ENCODE data around the gene SLC39A13. TPM values are rescaled to one million over a fixed set of nuclear protein-coding genes. Genes with fewer than 3 reads are reported as not detected.
"Not testable (repeated sequence)": the region's sequence is repeated elsewhere in the genome, so short reads cannot be mapped to it uniquely, and the experiment has no call there.

Gene SLC39A13
- total and polyA plus RNA-seq, 2 of the 13 experiments (the other 11 are each of a cell fraction or from before 2014, with no cell fraction given): 15.3 to 30.5 TPM

GRCh38 chr11:47453365-47453764, 45.0 kb downstream of the SLC39A13 start:
- Histone ChIP-seq H3K9ac (ENCODE audit: insufficient read depth, low read depth, low read length) (no peak overlapping the region), H3K27ac (ENCODE audit: extremely low read length, insufficient read depth, low read length) (no peak overlapping the region), H3K4me3 (replicated peaks in 1 of 3; ENCODE audit: insufficient read depth in 1 of 3, low read depth in 2 of 3, low read length in 3 of 3) (no peak overlapping the region), H3K9me3 (ENCODE audit: low read length) (no peaks in the 10 kb centered on the region), H3K27me3 (ENCODE audit: control insufficient read depth in 1 of 2, insufficient read depth in 2 of 2, low read length in 2 of 2) (no peaks in the 10 kb centered on the region), H3K36me3 (replicated peaks in 1 of 2; ENCODE audit: control insufficient read depth in 1 of 2, insufficient read depth in 2 of 2, low read length in 2 of 2) (no peaks in the 10 kb centered on the region), H3K4me1 (ENCODE audit: insufficient read depth, low read length) (peaks cover 14% of the 10 kb centered on the region), H2AFZ (ENCODE audit: low read length) (no peak overlapping the region), H3K79me2 (ENCODE audit: insufficient read depth, low read length) (no peaks in the 10 kb centered on the region), H3K4me2 (ENCODE audit: low read depth, low read length) (no peak overlapping the region), H4K20me1 (ENCODE audit: insufficient read depth, low read length) (no peaks in the 10 kb centered on the region)
- in situ Hi-C loops (cut with HindIII; ENCODE audit: extremely low pct_ligation_motif_present, low pct_unique_long_range_greater_than_20kb): loop anchor here (10.0 kb wide), 1 partner anchor 79 kb away; the partner anchor contains the start of gene SPI1
- no TSS peak for BruUV-seq (replicated peaks)
- no peak for ATAC-seq
- CTCF ChIA-PET (ENCODE audit: low intra/inter-chr PET ratio, low total read pairs): interaction anchor here (2.0 kb wide), 1 partner anchor 79 kb away, joined by 9 read pairs; no protein-coding TSS in a partner anchor
- FAIRE-seq: no peak
- DNase-seq (ENCODE audit: low spot score): no peak
- intact Hi-C loops (cut with micrococcal nuclease; ENCODE audit: unreplicated experiment): loop anchor here (10.0 kb wide), 1 partner anchor 401 kb away; no protein-coding TSS in a partner anchor
- POLR2A ChIA-PET: interaction anchor here (1.1 to 1.5 kb wide), 2 partner anchors 16 to 35 kb away, joined by 4 to 9 read pairs; no protein-coding TSS in a partner anchor
- no peak for TF ChIP-seq PAX8 (CRISPR knock-in tag; IDR thresholded peaks at IDR 0.05; ENCODE audit: borderline replicate concordance)
- no peak for TF ChIP-seq ZNF234 (CRISPR knock-in tag; conservative IDR thresholded peaks at IDR 0.05)
- no peak for TF ChIP-seq JUN (CRISPR knock-in tag; IDR thresholded peaks at IDR 0.05)
- peak; percentile 50; the same call in 1 of the 2 replicates for TF ChIP-seq NFYC (CRISPR knock-in tag; IDR thresholded peaks at IDR 0.05)
- no peak for TF ChIP-seq REL (CRISPR knock-in tag; conservative IDR thresholded peaks at IDR 0.05)
- TF ChIP-seq ZNF75D (CRISPR knock-in tag; IDR thresholded peaks at IDR 0.05; ENCODE audit: borderline replicate concordance): no peak
- 94% methylated on average over 8 of the region's 8 CpGs for WGBS (ENCODE audit: low lambda C conversion rate)

GRCh38 chr11:47454258-47454671, 45.9 kb downstream of the SLC39A13 start:
- DNase-seq (ENCODE audit: low spot score) (peak; percentile 85), FAIRE-seq (peak; percentile 79), ATAC-seq (peak; percentile 87)
- not testable (repeated sequence) for H2AFZ ChIP-seq (ENCODE audit: low read length); H3K4me1 ChIP-seq (ENCODE audit: insufficient read depth, low read length); H3K79me2 ChIP-seq (ENCODE audit: insufficient read depth, low read length); H3K9ac ChIP-seq (ENCODE audit: insufficient read depth, low read depth, low read length); H3K36me3 ChIP-seq (replicated peaks in 1 of 2; ENCODE audit: control insufficient read depth in 1 of 2, insufficient read depth in 2 of 2, low read length in 2 of 2); BruUV-seq (replicated peaks); H3K27ac ChIP-seq (ENCODE audit: extremely low read length, insufficient read depth, low read length); H3K27me3 ChIP-seq (ENCODE audit: control insufficient read depth in 1 of 2, insufficient read depth in 2 of 2, low read length in 2 of 2); H3K4me3 ChIP-seq (replicated peaks in 1 of 3; ENCODE audit: insufficient read depth in 1 of 3, low read depth in 2 of 3, low read length in 3 of 3); H3K4me2 ChIP-seq (ENCODE audit: low read depth, low read length); H3K9me3 ChIP-seq (ENCODE audit: low read length); H4K20me1 ChIP-seq (ENCODE audit: insufficient read depth, low read length)
- CTCF ChIA-PET (ENCODE audit: low intra/inter-chr PET ratio, low total read pairs): interaction anchor here (2.0 kb wide), 1 partner anchor 80 kb away, joined by 9 read pairs; no protein-coding TSS in a partner anchor
- intact Hi-C loops (cut with micrococcal nuclease; ENCODE audit: unreplicated experiment): loop anchor here (1.0 to 10.0 kb wide), 2 partner anchors 80 to 401 kb away; no protein-coding TSS in a partner anchor
- WGBS (ENCODE audit: low lambda C conversion rate): 27% methylated on average over 8 of the region's 8 CpGs
- POLR2A ChIA-PET: interaction anchor here (0.7 to 1.5 kb wide), 5 partner anchors 16 to 47 kb away, joined by 3 to 9 read pairs (median 4); partner anchors contain the start of gene PSMC3
- in situ Hi-C loops (cut with HindIII; ENCODE audit: extremely low pct_ligation_motif_present, low pct_unique_long_range_greater_than_20kb): loop anchor here (10.0 kb wide), 1 partner anchor 79 kb away; the partner anchor contains the start of gene SPI1
- TF ChIP-seq THRA (CRISPR knock-in tag; IDR thresholded peaks at IDR 0.05; ENCODE audit: borderline replicate concordance) (0 out of 2 replicates have a peak, but pooled peaks have one; percentile 15), TBX2 (CRISPR knock-in tag; IDR thresholded peaks at IDR 0.05; ENCODE audit: borderline replicate concordance) (0 out of 2 replicates have a peak, but pooled peaks have one; percentile 9), GATAD2A (CRISPR knock-in tag; IDR thresholded peaks at IDR 0.05) (peak; percentile 44; the same call in 1 of the 2 replicates), RXRB (CRISPR knock-in tag; IDR thresholded peaks at IDR 0.05; ENCODE audit: borderline replicate concordance) (0 out of 2 replicates have a peak, but pooled peaks have one; percentile 49), IRF2 (CRISPR knock-in tag; IDR thresholded peaks at IDR 0.05) (0 out of 2 replicates have a peak, but pooled peaks have one; percentile 38), ARID5B (CRISPR knock-in tag; IDR thresholded peaks at IDR 0.05) (peak; percentile 17; the same call in 1 of the 2 replicates)
